ENCODE data around the gene NSUN2. TPM values are rescaled to one million over a fixed set of nuclear protein-coding genes. Genes with fewer than 3 reads are reported as not detected.
"Not testable (repeated sequence)": the region's sequence is repeated elsewhere in the genome, so short reads cannot be mapped to it uniquely, and the experiment has no call there.

The NSUN2 gene
- total RNA-seq, 1 experiment from 2014 or later = 54.2 TPM

DNA sequence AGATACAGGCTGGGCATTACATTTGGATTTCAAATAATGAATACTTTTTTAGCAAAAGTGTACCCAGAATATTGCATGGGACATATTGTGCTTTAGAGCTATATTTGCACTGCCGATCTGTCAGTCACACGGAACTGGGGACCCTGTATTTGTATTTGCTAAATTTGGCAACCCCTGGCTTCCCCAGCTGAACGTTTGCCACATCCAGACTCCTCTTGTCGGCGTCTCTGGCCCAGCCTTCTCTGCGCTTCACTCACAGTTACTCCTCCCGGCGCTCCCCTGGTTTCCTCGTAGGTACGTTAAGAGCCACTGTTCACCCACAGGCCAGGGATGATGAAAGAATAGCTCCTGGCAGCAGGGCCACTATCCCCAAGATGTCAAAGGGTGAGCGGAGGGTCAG is 58.7 kb downstream of the NSUN2 start:
- no peaks in the 10 kb centered on the region for H3K36me3 ChIP-seq
- DNase-seq = no peak
- H3K27ac ChIP-seq = no peak overlapping the region
- no peaks in the 10 kb centered on the region for H3K4me1 ChIP-seq
- H3K9me3 ChIP-seq (replicated peaks) = no peaks in the 10 kb centered on the region
- H3K4me3 ChIP-seq = no peak overlapping the region
- H3K27me3 ChIP-seq = no peaks in the 10 kb centered on the region

DNA sequence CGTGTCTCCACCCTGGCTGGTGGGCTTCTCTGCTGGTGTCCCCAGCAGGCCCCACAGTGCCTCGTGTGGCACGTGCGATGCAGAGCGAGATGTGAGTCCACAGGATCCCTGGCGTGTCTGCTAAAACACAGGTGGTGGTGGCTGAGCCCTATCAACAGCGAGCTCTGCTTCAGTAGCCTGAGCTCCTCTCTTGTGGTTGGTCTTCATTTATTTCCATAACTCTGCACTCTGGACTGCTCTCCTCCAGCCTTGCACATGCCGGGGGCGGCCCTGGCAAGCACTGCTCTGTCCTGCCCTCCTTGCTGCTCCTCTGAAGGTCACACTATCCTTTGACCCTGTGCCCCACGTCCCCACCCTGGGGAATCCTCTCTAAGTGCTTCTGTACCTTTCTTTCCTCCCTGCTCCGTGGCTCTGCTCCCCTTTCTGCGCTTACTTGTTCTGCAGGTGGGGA is 59.2 kb downstream of the NSUN2 start:
- no peaks in the 10 kb centered on the region for H3K27me3 ChIP-seq
- no peak overlapping the region for H3K4me3 ChIP-seq
- no peak for DNase-seq
- H3K36me3 ChIP-seq = no peaks in the 10 kb centered on the region
- H3K4me1 ChIP-seq = no peaks in the 10 kb centered on the region
- H3K27ac ChIP-seq = no peak overlapping the region
- H3K9me3 ChIP-seq (replicated peaks) = no peaks in the 10 kb centered on the region

DNA sequence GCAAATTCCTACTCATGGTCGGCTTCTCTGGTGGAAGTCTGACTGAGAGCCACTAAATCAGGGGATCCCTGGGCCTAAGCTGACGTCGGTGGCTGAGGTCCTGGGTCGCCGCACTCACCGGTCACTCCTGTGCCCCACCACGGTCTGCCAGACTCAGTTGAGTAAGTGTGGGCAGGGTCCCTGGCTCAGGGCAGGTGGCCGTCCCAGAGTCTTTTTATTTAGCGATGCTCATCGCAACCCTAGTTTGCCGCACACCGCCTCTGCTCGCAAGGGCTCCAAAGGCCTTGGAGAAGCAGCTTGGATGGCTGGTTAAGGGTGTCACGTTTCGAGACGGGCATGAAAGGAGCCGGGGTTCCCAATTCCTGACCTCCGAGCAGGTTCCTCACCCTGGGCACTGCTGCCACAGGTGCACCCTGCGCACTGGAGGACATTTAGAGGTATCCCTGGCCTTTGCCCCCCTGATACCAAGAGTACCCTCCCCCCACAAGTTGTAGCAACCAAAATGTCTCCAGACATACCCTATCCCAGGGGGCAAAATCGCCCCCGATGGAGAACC is 59.9 kb downstream of the NSUN2 start:
- Histone ChIP-seq H3K36me3 (no peaks in the 10 kb centered on the region), H3K4me1 (no peaks in the 10 kb centered on the region), H3K27ac (no peak overlapping the region), H3K4me3 (no peak overlapping the region), H3K9me3 (replicated peaks) (no peaks in the 10 kb centered on the region), H3K27me3 (no peaks in the 10 kb centered on the region)
- DNase-seq = no peak

DNA sequence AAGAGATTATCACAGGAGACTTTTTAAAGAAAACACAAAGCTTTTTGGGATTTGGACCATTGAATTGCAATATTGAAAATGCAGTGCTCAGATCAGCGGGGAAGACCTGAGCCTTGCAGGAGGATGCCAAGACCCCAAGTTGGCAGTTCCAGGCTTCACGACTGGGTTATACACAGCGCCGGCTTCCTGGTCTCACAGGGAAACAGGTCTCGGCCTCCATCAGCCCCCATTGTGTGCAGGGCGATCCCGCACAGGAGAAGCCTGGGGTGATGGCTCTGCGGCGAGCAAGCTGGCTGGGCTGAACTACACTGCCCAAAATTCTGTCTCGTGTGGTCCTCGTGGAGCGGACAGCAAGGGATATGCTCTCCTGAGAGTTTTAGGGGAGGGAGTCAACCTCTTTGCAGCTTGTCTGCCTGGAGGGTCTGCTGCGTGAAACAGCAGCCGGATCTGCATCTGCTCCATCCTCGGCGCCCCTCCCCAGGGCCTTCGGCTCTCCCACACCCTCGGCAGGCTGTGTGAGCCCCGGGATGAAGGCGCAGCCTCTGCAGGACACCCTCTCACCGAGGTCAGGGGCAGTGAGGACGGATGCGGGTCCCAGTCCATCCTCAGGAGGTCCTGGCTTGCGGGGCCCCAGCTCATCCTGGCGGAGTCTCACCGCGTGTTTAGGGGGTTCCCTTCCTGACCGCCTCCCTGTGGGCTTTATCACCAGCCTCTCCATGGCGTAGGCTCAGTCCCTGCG is 60.6 kb downstream of the NSUN2 start:
- no peaks in the 10 kb centered on the region for H3K9me3 ChIP-seq (replicated peaks)
- DNase-seq = no peak
- H3K27ac ChIP-seq = no peak overlapping the region
- H3K36me3 ChIP-seq = no peaks in the 10 kb centered on the region
- H3K4me1 ChIP-seq = no peaks in the 10 kb centered on the region
- H3K4me3 ChIP-seq = no peak overlapping the region
- H3K27me3 ChIP-seq = no peaks in the 10 kb centered on the region

DNA sequence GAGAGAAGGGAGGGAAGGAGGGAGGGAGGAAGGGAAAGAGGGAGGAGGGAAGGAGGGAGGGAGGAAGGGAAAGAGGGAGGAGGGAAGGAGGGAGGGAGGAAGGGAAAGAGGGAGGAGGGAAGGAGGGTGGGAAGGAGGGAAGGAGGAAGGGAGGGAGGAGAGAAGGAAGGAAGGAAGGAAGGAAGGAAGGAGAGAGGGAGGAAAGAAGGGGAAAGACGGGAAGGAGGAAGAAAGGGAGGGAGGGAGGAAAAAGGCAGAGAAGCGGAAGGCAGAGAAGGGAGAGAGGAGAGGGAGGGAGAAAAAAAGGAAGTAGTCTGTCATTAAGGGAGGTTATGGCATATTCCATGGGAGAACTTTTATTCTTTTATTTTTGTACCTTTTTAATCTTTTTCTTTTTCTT is 61.2 kb downstream of the NSUN2 start:
- not testable (repeated sequence) for H3K4me1 ChIP-seq; H3K27ac ChIP-seq; H3K36me3 ChIP-seq; DNase-seq; H3K27me3 ChIP-seq; H3K9me3 ChIP-seq (replicated peaks); H3K4me3 ChIP-seq

GRCh38 chr5:6570530-6570929 is 62.3 kb downstream of the NSUN2 start:
- no peak overlapping the region for H3K4me3 ChIP-seq
- no peaks in the 10 kb centered on the region for H3K27me3 ChIP-seq
- no peaks in the 10 kb centered on the region for H3K4me1 ChIP-seq
- H3K9me3 ChIP-seq (replicated peaks) = no peaks in the 10 kb centered on the region
- DNase-seq = no peak
- H3K36me3 ChIP-seq = no peaks in the 10 kb centered on the region
- H3K27ac ChIP-seq = no peak overlapping the region

DNA sequence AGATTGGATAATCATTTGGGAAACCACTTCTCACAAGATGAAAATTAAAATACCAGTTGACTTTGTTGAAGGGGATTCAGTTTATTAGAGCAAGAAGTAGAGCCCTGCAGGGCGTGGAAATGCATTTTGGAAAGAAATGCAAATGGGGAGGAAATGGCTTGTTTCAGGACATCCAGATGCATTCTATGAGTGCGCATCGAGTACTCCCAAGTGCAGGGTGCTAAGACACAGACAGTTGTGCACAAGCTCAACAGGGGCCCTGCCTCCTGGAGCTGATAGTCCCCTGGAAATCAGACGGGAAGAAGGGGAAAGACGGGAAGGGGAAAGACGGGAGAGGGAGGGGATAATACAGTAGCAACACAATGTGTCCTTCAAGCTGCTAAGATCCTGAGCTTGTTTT is 64.0 kb downstream of the NSUN2 start:
- no peak for DNase-seq

DNA sequence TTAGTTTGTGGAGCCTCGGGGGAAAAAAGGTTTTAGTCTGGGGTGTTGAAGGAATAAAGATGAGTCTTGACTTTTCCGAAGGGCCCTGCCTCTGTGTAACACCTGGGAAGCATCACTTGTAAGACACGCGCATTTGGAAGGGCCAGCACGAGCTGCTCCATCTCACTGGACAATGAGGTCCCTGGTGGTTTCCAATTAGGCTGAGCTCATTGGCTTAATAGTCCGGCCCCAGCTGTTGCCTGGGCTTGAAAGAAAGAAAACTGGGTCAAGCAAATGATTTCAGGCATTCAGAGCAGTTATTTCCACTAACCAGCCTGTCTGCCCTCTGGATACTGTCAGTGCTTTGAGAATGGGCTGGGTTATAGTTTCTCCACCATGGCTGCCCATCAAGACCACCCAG is 64.5 kb downstream of the NSUN2 start:
- no peak for DNase-seq
- no peak overlapping the region for H3K4me3 ChIP-seq
- H3K27me3 ChIP-seq = no peaks in the 10 kb centered on the region
- H3K4me1 ChIP-seq = no peaks in the 10 kb centered on the region
- no peak overlapping the region for H3K27ac ChIP-seq
- no peaks in the 10 kb centered on the region for H3K9me3 ChIP-seq (replicated peaks)
- no peaks in the 10 kb centered on the region for H3K36me3 ChIP-seq

More for the DNA sequence above, 64.0 kb downstream of the NSUN2 start:
- no peak overlapping the region for H3K27ac ChIP-seq
- no peak overlapping the region for H3K4me3 ChIP-seq
- no peaks in the 10 kb centered on the region for H3K27me3 ChIP-seq
- H3K4me1 ChIP-seq = no peaks in the 10 kb centered on the region
- no peaks in the 10 kb centered on the region for H3K9me3 ChIP-seq (replicated peaks)
- no peaks in the 10 kb centered on the region for H3K36me3 ChIP-seq

GRCh38 chr5:6567835-6568234 is 65.0 kb downstream of the NSUN2 start:
- Histone ChIP-seq H3K9me3 (replicated peaks) (no peaks in the 10 kb centered on the region), H3K36me3 (no peaks in the 10 kb centered on the region), H3K4me1 (no peaks in the 10 kb centered on the region), H3K27ac (no peak overlapping the region), H3K4me3 (no peak overlapping the region), H3K27me3 (no peaks in the 10 kb centered on the region)
- no peak for DNase-seq

- DNase-seq = no peak
- no peaks in the 10 kb centered on the region for H3K4me1 ChIP-seq
- H3K27ac ChIP-seq = no peak overlapping the region
- no peaks in the 10 kb centered on the region for H3K27me3 ChIP-seq
- no peaks in the 10 kb centered on the region for H3K9me3 ChIP-seq (replicated peaks)
- H3K4me3 ChIP-seq = no peak overlapping the region
- no peaks in the 10 kb centered on the region for H3K36me3 ChIP-seq
Observed at GRCh38 chr5:6567068-6567467, 65.8 kb downstream of the NSUN2 start.

- Histone ChIP-seq H3K36me3 (no peaks in the 10 kb centered on the region), H3K9me3 (replicated peaks) (no peaks in the 10 kb centered on the region), H3K4me3 (no peak overlapping the region), H3K4me1 (no peaks in the 10 kb centered on the region), H3K27ac (no peak overlapping the region), H3K27me3 (no peaks in the 10 kb centered on the region)
- no peak for DNase-seq
Observed at GRCh38 chr5:6565492-6565891, 67.4 kb downstream of the NSUN2 start.

- Histone ChIP-seq H3K27ac (no peak overlapping the region), H3K4me3 (no peak overlapping the region), H3K9me3 (replicated peaks) (no peaks in the 10 kb centered on the region), H3K4me1 (no peaks in the 10 kb centered on the region), H3K36me3 (no peaks in the 10 kb centered on the region), H3K27me3 (no peaks in the 10 kb centered on the region)
- no peak for DNase-seq
Observed at GRCh38 chr5:6557807-6558575, 74.9 kb downstream of the NSUN2 start.

- Histone ChIP-seq H3K4me1 (no peaks in the 10 kb centered on the region), H3K36me3 (no peaks in the 10 kb centered on the region), H3K9me3 (replicated peaks) (no peaks in the 10 kb centered on the region), H3K4me3 (no peak overlapping the region), H3K27me3 (no peaks in the 10 kb centered on the region), H3K27ac (no peak overlapping the region)
- no peak for DNase-seq
Observed at GRCh38 chr5:6556802-6557102, 76.1 kb downstream of the NSUN2 start.

DNA sequence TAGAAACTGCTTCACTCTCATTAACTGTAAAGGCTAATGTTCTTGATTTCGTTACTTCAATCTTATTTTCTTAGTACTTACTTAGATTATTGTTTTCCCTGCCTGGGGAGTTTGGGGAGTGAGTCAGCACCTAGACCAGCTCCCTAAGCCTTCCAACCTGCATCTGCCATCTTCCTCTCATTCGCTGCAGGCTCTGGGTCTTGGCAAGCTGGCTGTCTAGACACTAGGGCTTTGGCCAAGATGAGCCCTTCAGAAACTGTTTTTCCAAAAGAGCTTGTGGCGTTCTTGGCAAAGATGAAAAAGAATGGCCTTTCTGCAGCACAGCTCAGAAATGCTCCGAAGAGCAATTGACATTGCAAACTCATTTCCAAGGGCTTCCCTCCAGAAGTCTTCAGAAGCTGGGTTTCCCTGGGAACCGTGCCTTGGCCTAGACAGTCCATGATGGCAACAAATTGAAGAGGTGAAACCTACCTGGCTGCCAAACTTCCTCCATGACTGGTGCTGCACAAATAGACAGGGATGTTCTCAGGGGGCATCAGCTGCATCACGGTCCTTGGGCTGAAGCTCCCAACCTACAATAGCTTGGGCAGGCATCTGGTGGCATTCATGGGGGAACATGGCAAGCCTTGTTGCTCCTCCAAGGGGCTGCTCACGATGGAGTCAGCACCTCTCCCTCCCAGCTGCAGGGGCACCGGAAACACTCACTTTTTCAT is 76.6 kb downstream of the NSUN2 start:
- H3K27me3 ChIP-seq = no peaks in the 10 kb centered on the region
- DNase-seq = no peak
- H3K36me3 ChIP-seq = no peaks in the 10 kb centered on the region
- no peaks in the 10 kb centered on the region for H3K9me3 ChIP-seq (replicated peaks)
- no peak overlapping the region for H3K4me3 ChIP-seq
- no peak overlapping the region for H3K27ac ChIP-seq
- no peaks in the 10 kb centered on the region for H3K4me1 ChIP-seq

DNA sequence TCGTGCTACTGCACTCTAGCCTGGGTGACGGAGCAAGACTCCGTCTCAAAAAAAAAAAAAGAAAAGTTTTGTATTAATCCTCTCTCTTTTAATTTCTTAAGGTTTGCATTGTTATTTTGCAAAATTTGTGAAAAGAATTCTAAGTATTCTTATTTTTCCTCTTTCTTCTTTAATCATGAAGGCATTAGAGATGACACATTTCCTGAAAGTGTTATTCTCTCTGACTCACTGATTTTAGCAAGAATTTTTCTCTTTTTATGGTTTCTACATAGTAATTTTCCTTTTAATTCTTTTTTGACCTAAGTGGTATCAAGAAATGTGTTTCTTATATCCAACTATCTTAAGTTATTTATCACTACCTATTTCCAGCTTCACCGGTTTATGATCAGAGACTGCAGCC is 78.0 kb downstream of the NSUN2 start:
- H3K4me1 ChIP-seq = no peaks in the 10 kb centered on the region
- no peak overlapping the region for H3K4me3 ChIP-seq
- no peaks in the 10 kb centered on the region for H3K36me3 ChIP-seq
- DNase-seq = no peak
- no peaks in the 10 kb centered on the region for H3K27me3 ChIP-seq
- H3K9me3 ChIP-seq (replicated peaks) = no peaks in the 10 kb centered on the region
- H3K27ac ChIP-seq = no peak overlapping the region

Measured in SJCRH30 (cell line).